ENCODE results near the gene BPIFB2.

Gene BPIFB2

GRCh38 chr20:33070111-33071053 lies 62.9 kb downstream of the BPIFB2 start:
- DNase-seq (ENCODE audit: low read depth): no peak

GRCh38 chr20:33071198-33071597 lies 63.7 kb downstream of the BPIFB2 start:
- DNase-seq (ENCODE audit: low read depth): no peak

DNA sequence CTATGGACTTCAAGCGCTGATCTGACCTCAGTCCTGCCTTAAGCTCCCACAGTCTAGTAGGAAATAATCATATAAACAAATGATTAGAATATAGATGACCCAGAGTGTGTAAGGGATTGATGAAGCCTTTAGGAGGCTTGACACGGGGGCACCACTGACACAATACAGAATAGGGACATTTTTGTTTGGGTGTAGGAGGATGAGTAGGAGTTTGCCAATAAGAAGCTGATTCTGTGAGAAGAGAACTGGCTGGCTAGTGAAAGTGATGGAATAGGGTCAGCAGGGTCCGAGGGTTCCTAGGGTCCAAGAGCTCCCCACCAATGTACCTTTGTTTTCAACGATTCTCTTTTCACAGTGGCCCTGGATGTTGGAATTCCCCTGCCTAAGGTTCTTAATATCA lies 64.9 kb downstream of the BPIFB2 start:
- no peak for DNase-seq (ENCODE audit: low read depth)

- no peak for DNase-seq (ENCODE audit: low read depth)
Observed at GRCh38 chr20:33072813-33073212, 65.3 kb downstream of the BPIFB2 start.

Measured in stimulated activated CD8-positive, alpha-beta memory T cell treated with anti-CD3 and anti-CD28 coated beads, Interleukin-12 subunit alpha, Interleukin-12 subunit beta, amount 100 ng/mL, for 4 hours (primary cell).